Right lobe of liver (tissue), 4 donors: ENCODE results near the gene GPATCH2.

Experiments used
- CTCF ChIP-seq, 4 donors: fragments of 200-600 bp in 3 of 4; fragments of 450-650 bp in 1 of 4; IDR thresholded peaks; one replicate each; pipeline versions ENCODE4 v1.5.1 to v1.8.0; 2016 to 2022; ENCODE audit warnings: antibody characterized with exemption in 4 of 4, mild to moderate bottlenecking in 2 of 4
- POLR2A ChIP-seq: fragments of 450-650 bp; IDR thresholded peaks from one replicate; pipeline ENCODE4 v1.6.1; 2017; ENCODE audit warnings: antibody characterized with exemption, mild to moderate bottlenecking
- donor health status: DM: no; HTN: no; CAD: no.
- donor health status: DM: no; HTN: no; CAD: no.
- donor health status: DM: no; HTN: yes; CAD: no.

GRCh38 chr1:217493290-217493689 lies 137.6 kb downstream of the GPATCH2 start:
- no peak for TF ChIP-seq CTCF (IDR thresholded peaks at IDR 0.05)
- TF ChIP-seq POLR2A = no peak
